OCI-M2 (cell line): ENCODE data around the gene TNS1.

ENCODE experiments used
- DNase-seq: peaks from one replicate; lab custom pipeline; 2025; ENCODE audit not compliant: unreplicated experiment; lab: John Stamatoyannopoulos, UW

The TNS1 gene

GRCh38 chr2:217980591-217980990, 22.2 kb downstream of the TNS1 start:
- no peak for DNase-seq

GRCh38 chr2:217980036-217980435, 22.8 kb downstream of the TNS1 start:
- DNase-seq: no peak

DNA sequence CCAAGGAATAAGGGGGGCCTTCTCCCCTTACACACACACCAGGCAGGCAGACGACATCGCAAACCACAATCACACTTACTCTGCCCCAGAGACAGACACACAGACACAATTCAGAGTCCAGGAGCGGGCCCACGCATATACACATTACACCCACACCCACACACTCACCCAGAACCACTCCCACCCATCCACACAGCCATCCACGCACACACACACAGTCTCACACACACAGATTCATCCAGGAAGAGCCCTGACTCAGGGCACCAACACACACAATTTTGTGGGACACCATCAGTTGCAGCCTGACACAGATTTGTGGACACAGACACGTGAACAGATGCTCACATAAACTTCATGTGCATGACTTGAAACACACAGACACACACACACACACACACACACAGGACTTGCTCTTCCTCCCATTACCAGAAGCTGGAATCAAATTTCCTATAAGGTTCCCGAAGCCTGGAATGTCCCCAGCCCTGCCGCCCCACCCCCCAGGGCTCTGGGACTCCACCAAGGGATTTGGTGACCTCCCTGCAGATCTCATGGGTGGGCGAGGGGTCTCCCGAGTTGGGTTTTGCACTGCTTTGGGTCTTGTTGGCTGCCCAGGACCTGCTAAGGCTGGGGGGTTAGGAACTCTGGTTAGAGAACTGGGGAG, 23.5 kb downstream of the TNS1 start:
- no peak for DNase-seq

DNA sequence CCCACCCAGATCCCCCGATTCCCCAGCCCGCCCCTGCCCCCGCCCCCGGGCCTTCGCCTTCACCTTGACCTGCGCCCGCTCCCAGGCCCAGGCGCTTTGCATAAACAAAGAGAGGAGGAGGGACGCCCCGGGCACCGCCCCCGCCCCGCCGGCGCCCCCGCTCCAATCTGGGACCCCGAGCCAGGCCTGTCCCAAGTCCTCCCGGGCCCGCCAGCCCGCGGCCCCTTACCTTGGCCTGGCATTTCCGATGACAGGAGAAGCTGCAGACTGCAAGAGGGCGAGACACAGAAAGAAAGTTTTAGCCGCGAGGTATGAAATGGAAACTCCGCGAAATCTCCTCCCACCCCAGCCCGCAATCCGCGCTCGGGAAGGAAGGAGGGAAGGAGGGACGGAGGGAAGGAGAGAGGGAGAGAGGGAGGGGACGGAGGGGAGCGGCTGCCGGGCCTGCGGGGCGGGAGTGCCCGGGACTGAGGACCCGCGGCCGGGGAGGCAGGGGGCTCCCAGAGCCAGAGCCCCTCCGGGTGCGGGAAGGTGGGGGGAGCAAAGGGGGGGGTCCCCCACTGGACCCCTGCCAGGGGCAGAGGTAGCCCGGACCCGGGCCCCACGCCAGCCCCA, 24.2 kb downstream of the TNS1 start:
- no peak for DNase-seq

DNA sequence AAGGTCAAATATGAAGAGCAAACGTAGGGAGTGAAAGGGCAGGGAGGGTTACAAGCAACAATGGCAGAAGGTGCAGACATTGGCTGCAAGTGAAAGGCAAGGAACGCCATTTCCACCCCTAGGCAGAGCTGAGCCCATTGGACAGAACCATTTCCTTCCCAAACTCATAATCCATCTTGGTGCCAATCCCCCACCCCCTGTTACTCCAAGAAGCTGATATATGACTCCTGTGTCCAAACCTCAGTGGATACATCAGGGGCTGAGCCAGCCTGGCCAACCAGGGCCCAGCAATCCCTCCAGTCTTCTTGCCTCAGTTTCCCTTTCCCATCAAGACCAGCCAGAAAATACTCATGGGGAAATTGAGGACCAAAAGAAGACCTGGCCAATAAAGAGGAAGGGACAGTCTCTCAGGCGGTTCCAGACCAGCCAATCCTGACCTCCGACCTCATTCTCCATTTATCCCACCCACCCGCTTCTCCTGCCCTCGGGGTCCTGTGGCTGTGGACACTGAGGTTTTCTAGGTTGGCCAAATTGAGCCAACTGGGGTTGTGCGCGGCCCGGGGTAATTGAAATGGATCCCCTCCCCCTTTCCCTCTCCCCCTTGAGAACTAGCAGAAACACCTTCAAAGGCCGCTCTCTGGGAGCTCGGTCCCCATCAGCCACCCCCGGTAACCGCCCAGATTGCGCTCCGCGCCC, 24.8 kb downstream of the TNS1 start:
- DNase-seq: no peak

- DNase-seq: no peak
Measured at GRCh38 chr2:217976301-217976700, 26.5 kb downstream of the TNS1 start.

- no peak for DNase-seq
Measured at GRCh38 chr2:217975626-217976025, 27.2 kb downstream of the TNS1 start.

GRCh38 chr2:217974389-217975005, 28.3 kb downstream of the TNS1 start:
- no peak for DNase-seq

DNA sequence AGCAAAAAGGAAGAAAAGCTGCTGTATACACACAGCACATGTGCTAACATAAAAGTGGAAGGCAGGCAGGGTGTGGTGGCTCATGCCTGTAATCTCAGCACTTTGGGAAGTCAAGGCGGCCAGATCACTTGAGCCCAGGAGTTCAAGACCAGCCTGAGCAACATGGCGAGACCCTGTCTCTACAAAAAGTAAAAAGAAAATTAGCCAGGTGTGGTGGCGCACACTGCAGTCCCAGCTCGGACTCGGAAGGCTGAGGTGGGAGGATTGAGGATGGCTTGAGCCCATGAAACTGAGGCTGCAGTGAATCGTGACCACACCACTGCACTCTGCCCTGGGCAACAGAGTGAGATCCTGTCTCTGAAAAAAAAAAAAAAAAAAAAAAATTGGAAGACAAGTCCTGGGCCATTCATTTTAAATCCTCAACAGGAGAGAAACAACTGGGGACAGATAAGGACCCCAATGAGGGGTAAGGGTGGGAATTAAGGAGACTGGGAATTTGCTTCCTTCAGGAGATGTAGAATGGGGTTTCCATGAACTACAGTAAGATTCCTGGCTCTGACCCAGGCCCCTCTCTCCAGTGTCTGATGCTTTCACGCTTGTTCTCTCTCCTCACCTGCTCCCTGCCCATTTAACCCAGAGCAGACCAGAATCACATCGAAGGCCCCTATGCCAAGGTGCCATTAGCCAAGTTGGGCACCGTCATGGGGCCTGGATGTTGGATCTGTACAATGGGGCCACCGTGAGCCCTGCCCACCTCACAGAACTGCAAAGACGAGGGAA, 29.6 kb downstream of the TNS1 start:
- no peak for DNase-seq

- no peak for DNase-seq
Measured at GRCh38 chr2:217972490-217972889, 30.3 kb downstream of the TNS1 start.

DNA sequence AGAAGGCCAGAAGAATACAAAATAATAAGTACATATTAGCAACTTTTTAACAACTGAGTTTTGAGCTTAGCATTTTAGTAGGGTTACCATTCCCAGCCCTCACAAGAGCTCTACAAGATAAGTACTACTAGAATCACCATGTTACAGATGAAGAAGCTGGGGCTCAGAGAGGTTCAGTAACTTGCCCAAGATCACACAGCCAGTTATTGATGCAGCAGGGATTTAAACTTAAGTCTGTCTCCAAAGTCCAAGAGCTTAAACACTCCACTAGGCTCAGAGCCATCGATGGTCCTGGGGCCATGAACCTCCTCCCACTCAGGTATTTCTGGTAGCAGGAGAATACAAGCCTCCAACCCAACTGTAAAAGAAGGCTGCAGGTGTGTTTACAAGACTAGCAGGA, 30.8 kb downstream of the TNS1 start:
- DNase-seq: no peak

- DNase-seq: no peak
Measured at GRCh38 chr2:217971166-217971565, 31.6 kb downstream of the TNS1 start.

DNA sequence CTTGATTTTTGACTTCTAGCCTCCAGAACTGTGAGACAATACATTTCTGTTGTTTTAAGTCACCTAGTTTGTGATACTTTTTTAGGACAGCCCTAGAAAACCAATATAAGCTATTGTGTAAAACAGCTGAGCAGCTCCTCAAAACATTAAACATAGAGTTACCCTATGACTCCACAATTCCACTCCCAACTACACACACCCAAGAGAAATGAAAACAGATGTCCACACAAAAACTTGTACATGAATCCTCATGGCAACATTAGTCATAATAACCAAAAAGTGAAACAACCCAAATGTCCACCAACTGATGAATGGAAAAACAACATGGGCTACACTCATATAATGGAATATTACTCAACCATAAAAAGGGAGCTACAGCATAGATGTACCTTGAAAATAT, 32.6 kb downstream of the TNS1 start:
- no peak for DNase-seq

GRCh38 chr2:217969588-217969987, 33.2 kb downstream of the TNS1 start:
- no peak for DNase-seq

DNA sequence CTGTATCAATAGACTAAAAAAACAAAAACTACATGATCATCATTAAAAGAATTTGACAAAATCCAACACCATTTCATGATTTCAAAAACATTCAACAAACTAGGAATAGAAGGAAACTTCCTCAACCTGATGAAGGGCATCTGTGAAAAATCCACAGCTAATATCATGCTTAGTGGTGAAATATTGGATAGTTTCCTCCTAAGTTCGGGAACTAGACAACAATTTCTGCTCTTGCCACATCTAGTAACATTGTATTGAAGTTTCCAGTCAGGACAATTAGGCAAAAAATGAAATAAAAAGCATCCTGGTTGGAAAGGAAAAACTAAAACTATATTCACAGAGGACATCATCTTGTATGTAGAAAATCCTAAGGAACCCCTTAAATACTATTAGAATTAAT, 34.8 kb downstream of the TNS1 start:
- no peak for DNase-seq

DNA sequence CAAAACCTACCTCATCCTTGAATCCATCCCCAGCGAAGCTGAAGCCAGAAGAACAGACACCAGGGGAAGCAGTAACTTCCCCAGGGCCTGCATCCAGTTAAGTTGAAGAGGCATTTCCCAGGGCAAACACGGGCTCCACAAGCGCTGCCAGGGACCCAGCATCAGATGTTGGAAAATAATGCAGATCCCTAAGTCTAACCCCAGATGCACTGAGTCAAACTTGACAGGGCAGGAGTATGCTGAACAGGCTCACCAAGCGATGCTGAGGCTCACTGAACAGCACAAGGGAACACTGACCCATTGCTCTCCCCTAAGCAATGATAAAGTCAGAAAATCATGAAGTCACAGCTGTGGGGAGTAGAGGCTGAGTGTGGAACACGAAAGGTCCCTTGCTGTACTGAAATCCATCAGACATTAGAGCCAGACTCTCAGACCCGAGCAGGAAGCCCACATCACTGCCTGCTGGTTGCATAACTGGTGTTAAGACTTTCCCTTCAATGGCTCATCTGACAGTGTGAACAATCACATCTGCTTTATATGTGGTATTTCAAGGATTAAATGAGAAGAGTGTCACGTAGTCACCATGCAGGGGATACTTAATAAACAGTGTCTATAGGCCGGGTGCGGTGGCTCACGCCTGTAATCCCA, 36.2 kb downstream of the TNS1 start:
- DNase-seq: no peak

DNA sequence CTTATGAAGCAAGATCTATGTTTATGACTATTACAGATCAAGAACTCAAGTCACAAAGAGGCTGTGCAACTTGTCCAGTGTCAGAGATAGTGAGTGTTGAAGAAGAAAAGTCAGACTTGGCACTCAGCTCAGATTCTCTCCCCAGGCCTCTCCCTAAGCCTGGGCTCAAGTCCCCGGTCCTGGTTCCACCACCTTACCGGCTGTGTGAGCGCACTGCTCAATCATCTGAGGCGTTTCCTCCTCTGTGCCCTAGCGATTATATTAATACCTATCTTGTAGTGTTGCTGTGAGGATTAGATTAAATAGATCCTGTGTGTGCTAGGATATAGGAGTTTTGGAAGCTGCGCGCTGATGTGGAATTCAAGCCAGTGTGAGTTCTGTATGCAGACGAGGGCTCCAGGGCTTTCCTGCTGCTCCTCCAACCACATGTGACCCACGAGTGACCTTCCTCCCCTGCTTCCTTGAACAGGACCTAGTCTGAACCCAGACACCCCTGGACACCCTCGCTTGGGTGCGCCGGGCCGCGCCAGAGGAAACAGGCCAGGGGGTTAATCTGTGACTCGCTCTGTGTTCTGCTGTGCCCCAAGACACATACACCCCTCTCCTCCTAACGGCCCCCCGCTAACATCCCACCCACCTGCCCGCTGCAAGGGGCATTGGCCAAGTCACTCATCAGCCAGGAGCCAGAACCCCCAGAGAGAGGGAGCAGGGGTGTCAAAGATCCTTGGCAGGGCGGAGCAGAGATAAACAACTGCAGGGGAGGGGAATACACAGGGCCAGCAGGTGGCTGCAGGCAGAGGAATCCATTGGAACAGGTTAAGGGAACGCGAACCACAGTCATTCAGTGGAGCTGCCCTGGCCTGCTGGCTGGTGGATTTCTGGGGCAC, 38.3 kb downstream of the TNS1 start:
- DNase-seq: no peak

DNA sequence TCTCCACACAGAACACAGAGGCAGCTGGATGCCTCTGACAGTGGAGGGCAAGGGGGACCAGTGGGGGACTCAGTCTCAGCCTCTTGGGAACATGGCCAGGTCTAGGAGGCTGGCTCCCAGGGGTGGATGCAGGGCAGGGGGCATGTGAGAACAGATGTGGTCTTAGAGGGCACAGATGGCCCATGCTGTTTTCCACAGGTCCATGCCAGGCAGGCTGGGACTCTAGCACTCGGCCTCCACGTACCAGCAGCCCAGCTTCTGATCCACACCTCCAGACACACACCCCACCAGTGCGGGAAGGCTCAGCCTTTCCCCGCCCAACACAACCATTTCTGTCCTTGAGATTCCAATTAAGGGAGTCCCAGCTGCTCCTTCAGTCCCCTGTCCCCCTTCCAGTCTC, 42.4 kb downstream of the TNS1 start:
- DNase-seq: no peak

DNA sequence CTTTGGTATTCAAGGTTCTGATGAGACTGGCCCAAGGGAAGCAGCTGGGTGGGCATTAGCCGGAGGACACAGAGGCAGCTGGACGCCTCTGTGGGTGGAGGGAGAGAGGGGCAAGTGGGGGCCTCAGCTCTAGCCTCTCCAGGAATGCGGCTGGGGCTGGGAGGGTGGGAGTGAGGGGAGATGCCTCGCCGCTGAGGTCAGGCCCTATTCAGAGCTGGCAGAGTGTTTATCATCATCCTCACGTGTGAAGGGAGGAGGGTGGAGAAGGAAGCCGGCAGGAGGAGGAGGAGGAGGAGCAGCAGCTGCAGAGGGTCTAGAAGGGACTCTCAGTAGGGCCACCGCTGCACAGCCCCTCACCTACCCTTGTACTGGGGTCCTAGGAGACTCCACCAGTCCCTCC, 43.1 kb downstream of the TNS1 start:
- no peak for DNase-seq

GRCh38 chr2:217958884-217959225, 43.9 kb downstream of the TNS1 start:
- no peak for DNase-seq
